ENCODE measurements around the gene FSTL4. TPM values are rescaled to one million over a fixed set of nuclear protein-coding genes. Genes with fewer than 3 reads are reported as not detected.

The FSTL4 gene
- total and polyA plus RNA-seq, 2 experiments from 2014 or later = 1.4 to 2.8 TPM

- peaks cover 9% of the 10 kb centered on the region; the same call in 2 of the 3 replicates for H3K4me1 Mint-ChIP-seq
- Histone ChIP-seq H3K4me3 (no peak overlapping the region), H3K79me2 (replicated peaks; ENCODE audit: insufficient read depth) (no peaks in the 10 kb centered on the region), H3K4me2 (no peak overlapping the region), H4K20me1 (replicated peaks; ENCODE audit: insufficient read depth) (no peaks in the 10 kb centered on the region), H3K9me2 (ENCODE audit: insufficient read depth) (0 out of 2 replicates have a peak, but pooled peaks cover 4% of the 10 kb centered on the region), H3K27me3 (ENCODE audit: insufficient read depth) (no peaks in the 10 kb centered on the region), H3F3A (replicated peaks; ENCODE audit: low read depth) (no peaks in the 10 kb centered on the region), H2AFZ (no peak overlapping the region), H3K36me3 (ENCODE audit: insufficient read depth) (no peaks in the 10 kb centered on the region), H3K27ac (ENCODE audit: low read depth) (no peak overlapping the region), H3K4me1 (ENCODE audit: insufficient read depth) (no peaks in the 10 kb centered on the region)
- H3K9me3 Mint-ChIP-seq = peaks cover 9% of the 10 kb centered on the region
- ATAC-seq (no peak), DNase-seq (ENCODE audit: low spot score) (no peak)
- H3K27me3 Mint-ChIP-seq (ENCODE audit: insufficient read depth, low read depth, poor library complexity) = peaks cover 8% of the 10 kb centered on the region
- TF ChIP-seq STAT1 (IDR thresholded peaks at IDR 0.05; ENCODE audit: unreplicated experiment) (no peak), JUNB (IDR thresholded peaks at IDR 0.05; ENCODE audit: unreplicated experiment) (no peak), POLR2AphosphoS5 (IDR thresholded peaks at IDR 0.05; ENCODE audit: low read depth) (no peak), ZNF114 (CRISPR knock-in tag; IDR thresholded peaks at IDR 0.05) (no peak), ETS1 (IDR thresholded peaks at IDR 0.05) (no peak), NANOG (IDR thresholded peaks at IDR 0.05; ENCODE audit: borderline replicate concordance) (no peak), REST (IDR thresholded peaks at IDR 0.05; ENCODE audit: unreplicated experiment) (no peak), EZH2phosphoT487 (IDR thresholded peaks at IDR 0.05; ENCODE audit: unreplicated experiment) (no peak), CREB1 (CRISPR knock-in tag; IDR thresholded peaks at IDR 0.05; ENCODE audit: low read depth) (no peak), CTCF (conservative IDR thresholded peaks at IDR 0.05; ENCODE audit: low read depth in 2 of 2) (no peak), EZH2 (IDR thresholded peaks at IDR 0.05; ENCODE audit: low read depth, unreplicated experiment) (no peak), ZNF331 (CRISPR knock-in tag; IDR thresholded peaks at IDR 0.05; ENCODE audit: low read depth) (no peak), ZNF462 (CRISPR knock-in tag; IDR thresholded peaks at IDR 0.05) (no peak)
- H3K4me3 Mint-ChIP-seq = no peak overlapping the region
- H3K27ac Mint-ChIP-seq = no peak overlapping the region
- H3K36me3 Mint-ChIP-seq (ENCODE audit: low read depth) = peaks cover 3% of the 10 kb centered on the region; the same call in 1 of the 3 replicates
Measured at GRCh38 chr5:133389066-133389590, 223.2 kb downstream of the FSTL4 start.
